D721Med (cell line): ENCODE results near the gene NR5A2.

ENCODE experiments used
- DNase-seq: peaks from one replicate; pipeline ENCODE4 v3.0.0; 2011; ENCODE audit warnings: low spot score; ENCODE audit not compliant: insufficient read length
- FAIRE-seq: peaks from 2 replicates; lab custom pipeline; 2011; peaks lifted over from hg19 to GRCh38; lab: Jason Lieb, UNC
- TF ChIP-seq, protein P1 (sequence below): IDR thresholded peaks from 2 replicates; pipeline ENCODE4 v1.5.1; 2012; ENCODE audit warnings: mild to moderate bottlenecking, control low read depth; ENCODE audit not compliant: insufficient read depth; ENCODE audit errors: missing control alignments

NR5A2 gene

DNA sequence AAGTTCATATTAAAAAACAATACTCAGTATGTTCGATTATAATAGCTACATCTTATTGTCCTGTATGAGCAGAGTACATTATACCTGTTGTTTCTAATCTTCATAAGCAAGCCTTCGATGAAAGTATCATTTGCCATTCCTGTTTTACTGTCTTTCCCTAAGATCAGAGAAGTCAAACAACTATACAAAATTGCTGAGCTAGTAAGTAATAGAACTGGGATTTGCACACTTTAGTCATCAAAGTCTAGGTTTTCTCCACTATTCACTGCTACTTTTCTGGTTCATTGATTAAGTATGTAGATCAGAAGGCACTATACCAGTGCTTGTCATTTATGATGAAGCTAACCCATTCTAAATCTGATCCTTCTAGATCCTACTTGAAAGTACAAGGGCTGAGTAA is 108.9 kb downstream of the NR5A2 start:
- FAIRE-seq = no peak
- TF ChIP-seq, protein P1, sequence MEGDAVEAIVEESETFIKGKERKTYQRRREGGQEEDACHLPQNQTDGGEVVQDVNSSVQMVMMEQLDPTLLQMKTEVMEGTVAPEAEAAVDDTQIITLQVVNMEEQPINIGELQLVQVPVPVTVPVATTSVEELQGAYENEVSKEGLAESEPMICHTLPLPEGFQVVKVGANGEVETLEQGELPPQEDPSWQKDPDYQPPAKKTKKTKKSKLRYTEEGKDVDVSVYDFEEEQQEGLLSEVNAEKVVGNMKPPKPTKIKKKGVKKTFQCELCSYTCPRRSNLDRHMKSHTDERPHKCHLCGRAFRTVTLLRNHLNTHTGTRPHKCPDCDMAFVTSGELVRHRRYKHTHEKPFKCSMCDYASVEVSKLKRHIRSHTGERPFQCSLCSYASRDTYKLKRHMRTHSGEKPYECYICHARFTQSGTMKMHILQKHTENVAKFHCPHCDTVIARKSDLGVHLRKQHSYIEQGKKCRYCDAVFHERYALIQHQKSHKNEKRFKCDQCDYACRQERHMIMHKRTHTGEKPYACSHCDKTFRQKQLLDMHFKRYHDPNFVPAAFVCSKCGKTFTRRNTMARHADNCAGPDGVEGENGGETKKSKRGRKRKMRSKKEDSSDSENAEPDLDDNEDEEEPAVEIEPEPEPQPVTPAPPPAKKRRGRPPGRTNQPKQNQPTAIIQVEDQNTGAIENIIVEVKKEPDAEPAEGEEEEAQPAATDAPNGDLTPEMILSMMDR = no peak
- DNase-seq = no peak

DNA sequence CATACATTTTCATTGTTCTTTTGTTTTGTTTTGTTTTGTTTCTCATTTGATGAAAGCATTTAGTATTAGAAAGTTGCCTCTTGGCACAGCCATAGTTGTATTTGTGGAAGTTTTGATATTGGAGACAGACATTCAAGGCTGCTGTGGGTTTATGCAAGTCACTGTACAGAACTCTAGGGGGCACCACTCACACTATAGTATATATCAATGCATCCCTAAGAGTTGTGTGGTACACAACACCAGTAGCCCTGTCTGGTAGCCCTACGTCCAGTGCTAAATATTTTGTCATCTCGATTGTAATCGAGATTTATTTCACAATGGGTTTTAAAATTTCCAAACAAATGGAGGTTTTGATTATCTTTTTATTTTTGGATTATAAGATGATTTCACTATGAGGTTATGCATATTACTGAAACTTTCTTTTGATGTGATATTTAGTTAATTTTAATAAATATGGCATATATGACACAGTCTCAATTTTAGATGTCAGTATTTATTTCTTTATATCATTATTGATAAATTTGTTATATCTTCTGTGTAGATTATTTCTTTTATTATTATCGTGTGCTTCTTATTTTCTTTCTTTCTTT is 112.2 kb downstream of the NR5A2 start:
- DNase-seq (no peak), FAIRE-seq (peak; percentile 66)
- TF ChIP-seq, protein P1 = peak; percentile 66

DNA sequence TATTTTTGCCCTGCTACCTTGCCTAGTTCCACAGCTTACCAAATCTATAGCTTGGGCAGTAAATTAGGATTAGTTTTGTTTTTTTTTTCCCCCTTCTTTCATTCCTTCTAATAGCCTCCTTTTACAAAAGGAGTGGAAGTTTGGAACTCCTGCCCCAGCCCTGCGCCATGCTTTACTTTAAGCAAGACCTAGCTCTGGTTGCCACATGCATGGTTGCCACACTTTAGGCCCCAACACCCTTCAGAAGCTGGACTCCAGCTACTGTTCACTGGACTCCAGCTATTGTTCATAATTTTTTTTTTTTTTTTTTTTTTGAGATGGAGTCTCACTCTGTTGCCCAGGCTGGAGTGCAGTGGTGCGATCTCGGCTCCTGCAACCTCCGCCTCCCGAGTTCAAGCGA is 115.8 kb downstream of the NR5A2 start:
- TF ChIP-seq, protein P1 = no peak
- DNase-seq (no peak), FAIRE-seq (no peak)

DNA sequence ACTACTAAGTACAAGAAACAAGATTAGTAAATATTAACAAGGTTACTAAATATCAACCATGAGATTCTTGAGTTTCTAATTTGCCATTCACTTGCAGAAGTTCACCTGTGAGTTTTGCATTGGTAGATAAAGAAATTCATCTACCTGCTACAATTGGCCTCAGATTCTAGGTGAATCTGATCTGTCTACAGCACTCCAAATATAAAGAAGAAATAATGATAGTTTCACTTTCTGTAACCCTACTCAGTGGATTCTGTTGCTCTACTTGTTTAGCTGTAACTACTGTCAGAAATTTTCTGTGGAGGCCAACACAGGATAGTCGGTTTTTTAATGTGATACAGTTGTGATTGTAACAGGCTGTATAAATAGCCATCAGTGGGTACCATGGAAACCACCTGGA is 118.6 kb downstream of the NR5A2 start:
- FAIRE-seq (no peak), DNase-seq (no peak)
- TF ChIP-seq, protein P1 = no peak

DNA sequence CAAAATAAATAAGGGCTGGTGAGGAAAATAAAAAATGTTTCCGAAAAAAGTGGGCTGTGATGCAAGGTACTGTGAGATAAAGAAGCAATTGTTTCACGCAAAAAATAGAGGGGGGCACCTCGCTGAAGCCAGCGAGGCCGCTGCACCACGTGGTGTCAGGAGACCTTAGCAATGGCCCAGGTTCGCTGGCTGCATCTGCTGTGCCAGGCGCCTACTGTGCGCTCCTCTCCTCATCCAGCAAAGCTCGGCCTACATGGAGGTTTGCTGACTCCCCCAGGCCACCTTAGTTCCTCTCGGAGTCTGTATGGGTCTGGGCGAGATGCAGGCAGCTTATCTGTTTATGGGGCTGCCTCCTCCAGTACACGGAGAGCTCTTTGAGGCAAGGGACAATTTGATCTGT is 119.6 kb downstream of the NR5A2 start:
- FAIRE-seq = no peak
- TF ChIP-seq, protein P1 = no peak
- DNase-seq = no peak

DNA sequence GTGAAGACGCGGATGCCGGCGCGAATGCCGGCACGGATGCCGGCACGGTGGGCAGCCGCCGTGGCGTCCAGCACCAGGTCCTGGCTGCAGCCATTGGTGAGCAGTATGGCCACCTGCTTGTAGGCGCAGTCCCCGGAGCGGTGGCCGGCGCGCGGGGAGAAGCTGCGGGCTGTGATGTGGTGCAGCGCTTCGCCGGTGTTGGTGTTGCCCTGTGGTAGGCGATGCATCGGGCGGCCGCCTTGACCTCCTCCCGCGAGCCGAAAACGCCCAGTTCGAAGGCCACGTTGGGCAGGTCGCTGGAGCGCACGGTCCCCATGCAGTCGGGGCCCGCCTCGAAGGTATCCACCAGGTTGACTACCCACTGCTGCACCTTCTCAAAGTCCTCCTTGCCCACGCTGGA is 120.2 kb downstream of the NR5A2 start:
- FAIRE-seq (no peak), DNase-seq (no peak)
- TF ChIP-seq, protein P1 = no peak

DNA sequence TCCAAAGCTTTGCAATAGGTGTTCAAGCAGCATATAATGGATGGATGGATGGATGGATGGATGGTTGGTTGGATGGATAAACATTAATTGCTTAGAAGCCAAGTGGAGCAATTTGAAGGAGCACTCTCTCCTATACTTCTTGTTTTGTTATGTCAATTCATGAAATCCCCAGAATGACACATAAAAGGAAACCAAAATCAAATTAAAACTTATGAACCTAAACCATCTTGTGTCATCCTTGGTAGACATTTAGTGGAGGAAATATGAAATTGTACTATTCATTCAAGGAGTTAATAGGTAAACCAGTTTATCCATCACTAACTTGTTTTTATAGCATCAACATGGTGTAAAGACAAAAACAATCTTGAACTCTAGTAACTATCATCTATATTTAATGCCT is 122.5 kb downstream of the NR5A2 start:
- FAIRE-seq (no peak), DNase-seq (no peak)
- TF ChIP-seq, protein P1 = no peak
